H9 (cell line): ENCODE measurements around the gene TMEM63A. TPM values are rescaled to one million over a fixed set of nuclear protein-coding genes. Genes with fewer than 3 reads are reported as not detected.
A peak's percentile ranks its signal among the peaks of the same experiment; 100 is the strongest.

Source experiments
- DNase-seq: peaks from one replicate; pipeline ENCODE4 v3.0.0-alpha.2; 2017
- H2AFZ ChIP-seq: one replicate; pipeline ENCODE4 v1.6.1; 2013; ENCODE audit warnings: mild to moderate bottlenecking, low read length, control low read depth, moderate library complexity
- H2AK5ac ChIP-seq: 2 replicates; pipeline ENCODE4 v1.6.1; 2013; ENCODE audit warnings: low read length, control low read depth, mixed read lengths; ENCODE audit not compliant: insufficient read length
- H2BK120ac ChIP-seq: one replicate; pipeline ENCODE4 v1.6.1; 2013; ENCODE audit warnings: low read depth, mild to moderate bottlenecking, low read length, control low read depth, inconsistent platforms; ENCODE audit not compliant: poor library complexity, severe bottlenecking
- H2BK12ac ChIP-seq: 2 replicates; pipeline ENCODE4 v1.6.1; 2013; ENCODE audit warnings: low read length, control low read depth, mixed read lengths, low read depth; ENCODE audit not compliant: insufficient read length
- H2BK15ac ChIP-seq: 2 replicates; pipeline ENCODE4 v1.6.1; 2013; ENCODE audit warnings: low read depth, low read length, control low read depth
- H2BK20ac ChIP-seq: one replicate; pipeline ENCODE4 v1.6.1; 2013; ENCODE audit warnings: low read depth, mild to moderate bottlenecking, low read length, control low read depth, inconsistent platforms; ENCODE audit not compliant: poor library complexity, severe bottlenecking
- H2BK5ac ChIP-seq: 2 replicates; pipeline ENCODE4 v1.6.1; 2013; ENCODE audit warnings: low read length, control low read depth, mixed read lengths; ENCODE audit not compliant: insufficient read length
- H3K14ac ChIP-seq: 2 replicates; pipeline ENCODE4 v1.6.1; 2013; ENCODE audit warnings: low read length, control low read depth; ENCODE audit not compliant: insufficient read depth
- H3K18ac ChIP-seq: 2 replicates; pipeline ENCODE4 v1.6.1; 2013; ENCODE audit warnings: low read depth, mild to moderate bottlenecking, mixed read lengths, low read length, control low read depth; ENCODE audit not compliant: insufficient read length
- H3K23ac ChIP-seq: 2 replicates; pipeline ENCODE4 v1.6.1; 2013; ENCODE audit warnings: low read length, control low read depth, mixed read lengths, low read depth; ENCODE audit not compliant: insufficient read length
- H3K23me2 ChIP-seq: 2 replicates; pipeline ENCODE4 v1.6.1; 2013; ENCODE audit warnings: low read depth, mild to moderate bottlenecking, mixed read lengths, low read length, control low read depth; ENCODE audit not compliant: insufficient read length, poor library complexity, severe bottlenecking
- H3K27ac ChIP-seq: 2 replicates; pipeline ENCODE4 v1.5.1; 2013; ENCODE audit warnings: low read length, control low read depth, mixed read lengths, low read depth; ENCODE audit not compliant: insufficient read length
- H3K27me3 ChIP-seq: 2 replicates; pipeline ENCODE4 v1.6.1; 2013; ENCODE audit warnings: low read length, control low read depth, inconsistent platforms; ENCODE audit not compliant: insufficient read depth
- H3K4ac ChIP-seq: 2 replicates; pipeline ENCODE4 v1.6.1; 2013; ENCODE audit warnings: low read depth, mild to moderate bottlenecking, control low read depth, inconsistent platforms, low read length, moderate library complexity
- H3K4me1 ChIP-seq: 2 replicates; pipeline ENCODE4 v1.6.1; 2013; ENCODE audit warnings: low read length, control low read depth, inconsistent platforms; ENCODE audit not compliant: insufficient read depth
- H3K4me2 ChIP-seq: 2 replicates; pipeline ENCODE4 v1.6.1; 2013; ENCODE audit warnings: low read length, control low read depth, mixed read lengths; ENCODE audit not compliant: insufficient read length, insufficient read depth
- H3K56ac ChIP-seq: 2 replicates; pipeline ENCODE4 v1.6.1; 2013; ENCODE audit warnings: low read depth, mild to moderate bottlenecking, mixed read lengths, low read length, control low read depth; ENCODE audit not compliant: insufficient read length
- H3K79me1 ChIP-seq: 2 replicates; pipeline ENCODE4 v1.6.1; 2013; ENCODE audit warnings: low read depth, mild to moderate bottlenecking, moderate library complexity, low read length, control low read depth, inconsistent platforms; ENCODE audit not compliant: insufficient read depth, poor library complexity, severe bottlenecking
- H3K79me2 ChIP-seq: 2 replicates; pipeline ENCODE4 v1.6.1; 2013; ENCODE audit warnings: low read length, control low read depth, inconsistent platforms; ENCODE audit not compliant: insufficient read depth
- H3K9ac ChIP-seq: 2 replicates; pipeline ENCODE4 v1.6.1; 2013; ENCODE audit warnings: low read length, control low read depth, mixed read lengths; ENCODE audit not compliant: insufficient read length; ENCODE audit errors: extremely low read depth
- H3K9me3 ChIP-seq: one replicate; pipeline ENCODE4 v1.6.1; 2013; ENCODE audit warnings: low read depth, low read length, inconsistent platforms; ENCODE audit not compliant: control insufficient read depth
- H3T11ph ChIP-seq: one replicate; pipeline ENCODE4 v1.6.1; 2013; ENCODE audit warnings: mild to moderate bottlenecking, low read length, control low read depth, inconsistent platforms
- H4K20me1 ChIP-seq: one replicate; pipeline ENCODE4 v1.6.1; 2013; ENCODE audit not compliant: control insufficient read depth, insufficient read length, insufficient read depth
- H4K5ac ChIP-seq: 2 replicates; pipeline ENCODE4 v1.6.1; 2013; ENCODE audit warnings: low read depth, mild to moderate bottlenecking, mixed read lengths, low read length, control low read depth; ENCODE audit not compliant: insufficient read length
- H4K8ac ChIP-seq: replicated peaks from 2 replicates; pipeline ENCODE4 v1.6.1; 2013; ENCODE audit warnings: low read length, control low read depth, mixed read lengths, low read depth; ENCODE audit not compliant: insufficient read length
- H4K91ac ChIP-seq: 2 replicates; pipeline ENCODE4 v1.6.1; 2013; ENCODE audit warnings: low read depth, mild to moderate bottlenecking, moderate library complexity, mixed read lengths, low read length, control low read depth; ENCODE audit not compliant: insufficient read length
- H3K27ac Mint-ChIP-seq, 3 experiments: 2 replicates in 2 of 3; 3 replicates in 1 of 3; pipeline ENCODE4 v1.8.0; 2020 to 2021; ENCODE audit warnings: mixed read lengths in 3 of 3, mild to moderate bottlenecking in 1 of 3, moderate library complexity in 1 of 3
- H3K27me3 Mint-ChIP-seq: 2 replicates; pipeline ENCODE4 v1.8.0; 2021; ENCODE audit warnings: low read depth, mild to moderate bottlenecking, moderate library complexity, mixed read lengths
- H3K36me3 Mint-ChIP-seq, 3 experiments: 2 replicates in 2 of 3; 3 replicates in 1 of 3; pipeline ENCODE4 v1.8.0; 2020 to 2021; ENCODE audit warnings: low read depth in 3 of 3, mixed read lengths in 3 of 3; ENCODE audit not compliant: insufficient read depth in 1 of 3
- H3K4me1 Mint-ChIP-seq, 2 experiments: 2 replicates each; pipeline ENCODE4 v1.8.0; 2020; ENCODE audit warnings: mixed read lengths in 2 of 2
- H3K4me3 Mint-ChIP-seq, 2 experiments: 2 replicates in 1 of 2; 3 replicates in 1 of 2; pipeline ENCODE4 v1.8.0; 2020 to 2021; ENCODE audit warnings: mild to moderate bottlenecking in 2 of 2, mixed read lengths in 2 of 2, moderate library complexity in 1 of 2
- H3K9me3 Mint-ChIP-seq, 2 experiments: 2 replicates in 1 of 2; 3 replicates in 1 of 2; pipeline ENCODE4 v1.8.0; 2020; ENCODE audit warnings: mild to moderate bottlenecking in 2 of 2, mixed read lengths in 2 of 2, moderate library complexity in 1 of 2
- CTCF ChIP-seq: fragments of 200-600 bp; sonication (generic); conservative IDR thresholded peaks from 3 replicates; pipeline ENCODE4 v1.8.0; 2021; ENCODE audit warnings: antibody characterized with exemption, mild to moderate bottlenecking
- WGBS: extraction: QIAGEN DNeasy Blood & Tissue Kit; methylation state at CpG from one replicate; pipeline ENCODE4 v1.1.7; 2013; ENCODE audit warnings: missing lambda C conversion rate, low lambda C conversion rate, mixed read lengths; ENCODE audit not compliant: insufficient read length; ENCODE audit errors: extremely low coverage; 5-methylcytosine and 5-hydroxymethylcytosine counted together
- total RNA-seq: library from RNA; stranded (reverse); gene quantifications from 2 replicates; pipeline ENCODE4 v1.2.1, GENCODE V29; 2021

TMEM63A gene
- total RNA-seq, 1 experiment from 2014 or later = 75.7 TPM

GRCh38 chr1:225842074-225842473 lies 40.1 kb downstream of the TMEM63A start:
- no CpG with 5 or more reads among the region's 12 CpGs for WGBS

More at GRCh38 chr1:225842074-225842473, 40.1 kb downstream of the TMEM63A start:
- no peak overlapping the region for H2AFZ ChIP-seq
- H2BK120ac ChIP-seq = no peak overlapping the region
- no peak overlapping the region for H3K23ac ChIP-seq
- H2BK12ac ChIP-seq = no peak overlapping the region
- no peaks in the 10 kb centered on the region for H3K9me3 ChIP-seq
- no peak overlapping the region for H3T11ph ChIP-seq
- H3K9me3 Mint-ChIP-seq = no peaks in the 10 kb centered on the region
- no peak overlapping the region for H3K14ac ChIP-seq
- no peaks in the 10 kb centered on the region for H3K79me1 ChIP-seq
- no peaks in the 10 kb centered on the region for H3K79me2 ChIP-seq
- H3K27ac ChIP-seq = no peak overlapping the region
- no peak overlapping the region for H2AK5ac ChIP-seq
- H3K4me1 Mint-ChIP-seq = peaks cover 13 to 14% of the 10 kb centered on the region in 2 experiments
- H4K5ac ChIP-seq = no peak overlapping the region
- no peak overlapping the region for H3K18ac ChIP-seq
- H2BK15ac ChIP-seq = no peak overlapping the region
- peak; percentile 29; the same call in 2 of the 3 replicates for TF ChIP-seq CTCF
- H3K4me3 Mint-ChIP-seq = no peak overlapping the region
- DNase-seq = peak; percentile 67
- H3K4me2 ChIP-seq = no peak overlapping the region
- no peak overlapping the region for H3K4ac ChIP-seq
- no peaks in the 10 kb centered on the region for H3K23me2 ChIP-seq
- H4K20me1 ChIP-seq = no peaks in the 10 kb centered on the region
- H3K27me3 Mint-ChIP-seq = no peaks in the 10 kb centered on the region; the same call in 1 of the 2 replicates
- H3K4me1 ChIP-seq = no peaks in the 10 kb centered on the region
- H3K27ac Mint-ChIP-seq = no peak overlapping the region
- no peak overlapping the region for H4K91ac ChIP-seq
- no peak overlapping the region for H2BK20ac ChIP-seq
- no peak overlapping the region for H3K9ac ChIP-seq
- no peak overlapping the region for H4K8ac ChIP-seq
- H3K27me3 ChIP-seq = no peaks in the 10 kb centered on the region
- peaks cover 19 to 48% (median 26%) of the 10 kb centered on the region in 3 experiments for H3K36me3 Mint-ChIP-seq
- H3K56ac ChIP-seq = no peak overlapping the region
- no peak overlapping the region for H2BK5ac ChIP-seq
